HG02981 (cell line): ENCODE results near the gene PRKAR2A.
"Not testable (repeated sequence)": the region's sequence is repeated elsewhere in the genome, so short reads cannot be mapped to it uniquely, and the experiment has no call there.

Experiments
- ATAC-seq: cut with Tn5 transposase; IDR thresholded peaks from one replicate; pipeline ENCODE4 v1.9.1; 2021; ENCODE audit warnings: mild to moderate bottlenecking, moderate library complexity; ENCODE audit not compliant: unreplicated experiment

The PRKAR2A gene

DNA sequence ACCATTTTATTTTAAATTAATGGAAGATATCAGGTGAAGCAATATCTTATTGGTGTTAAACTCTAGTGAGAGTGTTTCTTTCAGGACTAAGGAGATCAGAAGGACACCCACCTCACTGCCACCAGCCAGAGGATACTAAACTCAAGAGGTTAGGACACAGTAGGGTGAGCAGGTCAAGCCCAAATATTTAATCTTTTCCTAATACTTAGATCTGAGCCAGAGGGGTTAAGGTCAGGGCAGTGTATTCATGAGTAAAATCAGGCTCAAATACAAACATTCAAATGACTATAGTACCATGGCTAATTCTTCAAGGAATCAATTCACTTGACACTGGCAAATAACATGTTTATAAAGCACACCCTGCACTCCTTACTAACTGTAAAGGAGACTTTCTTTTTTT, 65.6 kb downstream of the PRKAR2A start:
- no peak for ATAC-seq

DNA sequence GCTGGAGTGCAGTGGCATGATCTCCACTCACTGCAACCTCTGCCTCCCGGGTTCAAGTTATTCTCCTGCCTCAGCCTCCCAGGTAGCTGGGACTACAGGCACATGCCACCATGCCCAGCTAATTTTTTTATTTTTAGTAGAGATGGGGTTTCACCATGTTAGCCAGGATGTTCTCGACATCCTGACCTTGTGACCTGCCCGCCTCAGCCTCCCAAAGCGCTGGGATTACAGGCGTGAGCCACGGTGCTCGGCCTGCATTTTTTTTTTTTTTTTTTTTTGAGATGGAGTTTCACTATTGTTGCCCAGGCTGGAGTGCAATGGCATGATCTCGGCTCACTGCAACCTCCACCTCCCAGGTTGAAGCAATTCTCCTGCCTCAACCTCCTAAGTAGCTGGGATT, 69.1 kb downstream of the PRKAR2A start:
- ATAC-seq: not testable (repeated sequence)

GRCh38 chr3:48776854-48777253, 70.8 kb downstream of the PRKAR2A start:
- no peak for ATAC-seq

- ATAC-seq: no peak
These were observed 77.5 kb downstream of the PRKAR2A start for GRCh38 chr3:48770192-48770502.

DNA sequence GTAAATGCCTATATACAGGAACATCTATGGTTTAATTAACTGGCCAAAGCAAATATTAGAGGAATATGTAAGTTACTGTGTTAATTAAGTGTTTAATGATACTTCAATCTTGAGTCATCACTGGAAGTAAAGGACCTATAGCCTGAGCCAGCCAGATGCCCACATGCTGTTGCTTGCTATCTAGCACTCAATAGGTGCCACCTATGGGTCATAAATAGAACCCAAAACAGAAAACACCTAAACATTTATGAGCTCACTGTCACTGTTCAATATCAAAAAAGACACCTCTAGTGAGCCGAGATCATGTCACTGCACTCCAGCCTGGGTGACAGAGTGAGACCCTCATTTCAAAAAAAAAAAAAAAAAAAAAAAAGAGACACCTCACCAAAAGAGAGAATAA, 82.3 kb downstream of the PRKAR2A start:
- ATAC-seq: no peak

- no peak for ATAC-seq
These were observed 84.9 kb downstream of the PRKAR2A start for GRCh38 chr3:48762816-48763215.

- not testable (repeated sequence) for ATAC-seq
These were observed 87.6 kb downstream of the PRKAR2A start for GRCh38 chr3:48759991-48760540.

DNA sequence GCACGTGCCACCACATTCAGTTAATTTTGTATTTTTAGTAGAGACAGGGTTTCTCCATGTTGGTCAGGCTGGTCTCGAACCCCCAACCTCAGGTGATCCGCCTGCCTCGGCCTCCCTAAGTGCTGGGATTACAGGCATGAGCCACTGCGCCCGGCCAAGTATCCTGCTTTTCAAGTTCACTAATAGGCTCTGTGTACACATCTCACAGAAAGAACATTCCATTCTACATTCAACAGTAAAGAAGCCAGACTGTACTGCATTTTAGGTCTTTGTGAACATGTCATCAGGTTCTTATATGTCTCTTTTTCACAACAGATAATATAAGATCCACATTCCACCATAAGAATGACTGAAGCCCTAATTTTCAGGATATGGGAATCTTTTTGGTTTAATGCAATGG, 88.1 kb downstream of the PRKAR2A start:
- not testable (repeated sequence) for ATAC-seq

GRCh38 chr3:48759071-48759470, 88.6 kb downstream of the PRKAR2A start:
- no peak for ATAC-seq

DNA sequence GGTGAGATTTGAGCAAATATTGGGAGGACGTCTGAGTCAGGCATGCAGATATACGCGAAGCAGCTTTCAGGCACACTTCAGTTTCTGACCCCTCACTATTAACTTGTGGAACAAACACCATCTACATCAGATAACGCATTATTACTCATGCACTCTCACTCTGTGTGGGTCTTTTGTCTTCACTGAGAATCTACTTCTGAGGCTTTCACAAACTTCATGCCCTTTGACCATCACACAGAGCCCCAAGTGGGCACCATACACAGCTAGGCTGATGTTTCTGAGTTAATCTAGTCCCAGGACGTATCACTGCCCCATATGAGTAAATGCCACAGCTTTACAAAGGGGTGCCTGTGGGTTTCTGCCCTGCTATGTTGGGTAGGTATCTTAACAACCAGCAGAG, 91.0 kb downstream of the PRKAR2A start:
- ATAC-seq: no peak

DNA sequence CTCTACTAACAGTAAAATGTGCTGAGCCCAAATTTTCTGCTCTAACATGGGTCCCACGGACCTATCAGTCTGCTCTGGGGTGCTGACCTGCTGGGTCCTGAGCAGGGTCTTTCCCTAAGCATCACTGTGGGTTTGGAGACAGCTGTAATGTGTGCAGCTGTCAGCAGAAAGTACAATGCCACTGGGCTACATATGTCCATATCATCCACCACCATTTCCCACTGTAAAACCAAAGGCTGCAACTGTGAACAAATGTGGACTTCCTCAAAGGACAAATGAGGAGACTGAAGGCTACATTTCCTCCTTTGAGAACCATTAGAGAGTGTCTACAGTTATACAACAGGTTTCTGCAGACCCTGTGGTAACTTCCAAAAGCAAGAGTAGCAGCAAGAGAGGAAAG, 96.8 kb downstream of the PRKAR2A start:
- no peak for ATAC-seq

- ATAC-seq: no peak
These were observed 98.9 kb downstream of the PRKAR2A start for GRCh38 chr3:48748754-48749153.

DNA sequence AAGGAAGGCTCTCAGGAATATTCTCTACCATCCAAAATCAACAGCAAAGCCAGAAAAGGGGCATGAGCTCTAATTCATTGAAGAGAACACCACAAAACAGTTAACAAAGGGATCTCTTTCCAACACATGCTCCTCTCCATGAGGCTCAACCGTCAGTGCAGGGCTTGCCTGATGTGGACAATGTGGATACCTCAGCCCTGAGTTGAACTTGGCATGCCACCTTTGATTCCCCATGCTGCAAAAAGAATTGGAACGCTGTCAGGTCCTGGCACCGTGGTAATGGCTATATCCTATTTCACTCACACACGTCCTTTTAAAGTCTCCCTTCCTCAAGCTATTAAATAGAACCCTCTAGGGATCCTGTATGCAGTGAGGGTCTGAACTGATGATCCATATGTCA, 100.0 kb downstream of the PRKAR2A start:
- ATAC-seq: no peak

GRCh38 chr3:48747015-48747615, 100.6 kb downstream of the PRKAR2A start:
- ATAC-seq: no peak

DNA sequence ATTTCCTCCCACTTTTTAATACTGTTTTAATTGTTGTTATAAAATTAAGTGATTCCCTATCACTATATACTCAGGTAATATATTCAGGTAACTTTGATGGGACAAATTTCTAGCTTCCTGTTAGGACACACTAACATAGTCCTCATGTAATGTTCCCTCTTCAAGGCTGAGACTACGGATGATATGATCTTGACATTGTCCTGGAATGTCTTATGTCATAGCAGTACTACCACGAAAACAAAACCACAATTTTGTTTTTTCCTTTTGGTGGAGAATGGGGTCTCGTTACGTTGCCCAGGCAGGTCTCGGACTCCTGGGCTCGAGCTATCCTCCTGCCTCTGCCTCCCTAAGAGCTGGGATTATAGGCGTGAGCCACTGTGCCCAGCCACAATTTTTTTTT, 103.9 kb downstream of the PRKAR2A start:
- no peak for ATAC-seq

GRCh38 chr3:48741226-48741625, 106.4 kb downstream of the PRKAR2A start:
- ATAC-seq: not testable (repeated sequence)

DNA sequence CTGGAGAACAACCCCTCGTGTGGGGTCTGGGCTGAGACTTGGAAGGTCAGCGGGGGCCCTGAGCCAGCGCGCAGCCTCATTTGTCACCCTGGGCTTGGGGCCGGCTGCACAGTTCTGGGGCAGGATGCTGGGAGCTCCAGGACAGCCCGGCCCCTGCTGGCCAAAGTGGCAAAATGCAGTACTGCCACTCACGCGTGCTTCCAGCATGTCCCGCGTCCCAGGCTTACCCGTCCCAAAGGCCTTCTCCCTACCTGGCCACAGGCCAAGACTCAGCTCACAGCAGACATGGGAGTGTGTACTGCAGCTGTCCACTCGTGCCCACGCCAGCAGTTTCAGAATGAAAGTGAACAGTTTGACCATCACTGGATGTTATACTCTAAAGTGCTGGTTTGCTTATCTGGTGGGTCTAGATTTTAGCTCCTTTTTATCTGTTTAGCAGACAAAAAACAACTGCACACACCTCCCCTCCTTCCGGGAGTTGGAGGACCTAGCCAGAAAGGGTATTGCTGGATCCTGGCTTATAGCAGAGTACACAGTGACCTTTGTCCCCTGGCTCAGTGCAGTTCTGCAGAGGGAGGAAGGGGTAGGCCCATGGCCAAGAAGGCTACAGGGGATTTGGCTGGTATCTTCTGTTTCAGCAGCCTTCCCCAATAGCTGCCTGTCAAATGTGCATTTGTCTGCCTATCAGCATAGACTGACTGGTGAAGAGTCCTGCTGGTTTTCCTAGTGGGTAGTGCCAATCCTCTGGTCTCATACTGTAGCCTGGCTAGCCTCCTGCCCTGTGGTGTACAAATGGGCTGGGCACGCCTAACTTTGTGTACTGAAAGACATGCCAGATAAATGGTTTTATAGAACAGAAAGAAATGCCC, 107.5 kb downstream of the PRKAR2A start:
- ATAC-seq: peak; percentile 71

DNA sequence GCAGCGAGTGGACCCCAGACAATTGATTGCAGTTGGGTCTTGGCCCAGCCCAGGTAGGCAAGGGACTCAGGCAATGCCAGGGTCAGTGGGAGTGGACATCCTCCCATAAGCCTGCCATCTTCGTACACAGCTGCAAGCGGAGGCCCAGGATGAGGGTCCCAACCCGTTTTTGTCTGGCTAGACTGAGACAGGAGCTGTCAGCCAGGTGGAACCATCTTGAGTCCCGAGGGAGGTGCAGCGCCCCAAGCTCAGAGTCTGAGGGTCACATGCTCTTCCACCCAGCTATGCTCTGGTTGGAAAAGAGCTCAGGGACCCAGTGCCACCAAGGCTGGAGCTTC, 108.1 kb downstream of the PRKAR2A start:
- peak; percentile 10 for ATAC-seq

DNA sequence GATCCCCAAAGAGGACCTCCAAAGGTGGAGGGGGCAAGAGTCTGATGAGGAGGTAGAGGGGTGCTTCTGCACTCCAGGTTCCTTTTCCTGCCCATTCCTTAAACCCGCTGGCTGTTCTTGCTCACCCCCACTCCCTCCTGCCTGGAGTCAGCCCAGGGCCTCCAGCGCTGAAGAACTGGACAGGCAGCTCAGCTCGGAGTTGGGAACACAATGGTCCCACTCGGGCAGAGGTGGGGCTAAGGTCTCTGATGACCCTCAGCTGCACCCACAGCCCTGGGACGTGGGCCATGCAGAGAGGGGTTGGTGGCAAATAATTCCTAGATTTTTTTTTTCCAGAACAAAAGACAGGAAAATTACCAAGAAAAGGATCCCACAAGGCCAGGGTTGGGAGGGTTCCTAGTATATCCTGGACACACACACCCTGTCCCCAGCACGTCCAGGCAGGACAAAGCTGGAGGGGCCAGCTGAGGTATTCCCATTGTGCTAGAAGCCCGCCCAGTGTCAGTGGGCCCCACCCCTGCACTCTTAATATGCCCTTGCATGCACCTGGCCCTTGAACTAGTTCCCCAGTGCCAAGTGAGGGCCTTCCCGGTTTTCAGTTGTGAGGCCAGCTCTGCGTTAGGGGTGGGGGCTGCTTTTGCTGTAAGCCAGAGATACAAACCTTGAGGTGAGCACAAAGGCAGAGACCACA, 108.6 kb downstream of the PRKAR2A start:
- no peak for ATAC-seq

DNA sequence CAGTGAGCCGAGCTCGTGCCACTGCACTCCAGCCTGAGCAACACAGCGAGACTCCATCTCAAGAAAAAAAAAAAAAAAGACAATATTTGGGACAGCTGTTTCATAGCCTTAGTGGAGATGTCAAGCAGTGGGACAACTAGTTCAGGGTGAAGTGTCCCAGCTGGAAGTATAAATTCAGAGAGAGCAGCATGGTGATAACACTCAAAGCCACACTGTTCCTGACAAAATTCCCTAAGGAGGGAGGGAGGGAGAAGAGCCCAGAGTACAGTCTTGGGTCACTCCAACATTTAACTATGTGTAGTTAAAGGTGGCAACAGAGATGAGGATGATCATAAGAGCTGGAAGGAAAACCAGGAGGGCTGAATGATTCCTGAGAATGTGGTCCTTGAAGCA, 109.5 kb downstream of the PRKAR2A start:
- ATAC-seq: no peak

DNA sequence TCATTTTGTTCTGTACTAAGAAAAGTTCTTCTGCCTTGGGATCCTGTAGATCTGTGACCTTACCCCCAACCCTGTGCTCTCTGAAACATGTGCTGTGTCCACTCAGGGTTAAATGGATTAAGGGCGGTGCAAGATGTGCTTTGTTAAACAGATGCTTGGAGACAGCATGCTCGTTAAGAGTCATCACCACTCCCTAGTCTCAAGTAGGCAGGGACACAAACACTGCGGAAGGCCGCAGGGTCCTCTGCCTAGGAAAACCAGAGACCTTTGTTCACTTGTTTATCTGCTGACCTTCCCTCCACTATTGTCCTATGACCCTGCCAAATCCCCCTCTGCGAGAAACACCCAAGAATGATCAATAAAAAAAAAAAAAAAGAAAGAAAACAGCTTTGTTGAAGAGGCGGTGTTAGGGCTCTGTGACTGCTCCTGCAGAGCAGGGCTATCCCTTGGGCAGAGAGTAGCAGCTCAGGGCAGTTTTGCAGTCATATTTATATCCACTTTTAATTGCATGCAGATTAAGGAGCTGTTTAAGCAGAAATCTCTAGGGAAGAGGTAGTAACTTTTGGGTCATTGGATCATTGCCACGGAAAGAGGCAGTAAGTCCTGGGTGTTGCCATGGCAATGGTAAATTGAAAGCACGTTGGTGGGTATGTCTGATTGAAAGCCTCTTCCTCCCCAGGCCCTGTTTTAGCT, 112.5 kb downstream of the PRKAR2A start:
- ATAC-seq: not testable (repeated sequence)
